Measurements from ENCODE around the gene TSHZ2. TPM values are rescaled to one million over a fixed set of nuclear protein-coding genes. Genes with fewer than 3 reads are reported as not detected.

TSHZ2 gene
- total and polyA plus RNA-seq, 5 donors from 2014 or later, result 1.00 to 41.7 (median 2.1) TPM

DNA sequence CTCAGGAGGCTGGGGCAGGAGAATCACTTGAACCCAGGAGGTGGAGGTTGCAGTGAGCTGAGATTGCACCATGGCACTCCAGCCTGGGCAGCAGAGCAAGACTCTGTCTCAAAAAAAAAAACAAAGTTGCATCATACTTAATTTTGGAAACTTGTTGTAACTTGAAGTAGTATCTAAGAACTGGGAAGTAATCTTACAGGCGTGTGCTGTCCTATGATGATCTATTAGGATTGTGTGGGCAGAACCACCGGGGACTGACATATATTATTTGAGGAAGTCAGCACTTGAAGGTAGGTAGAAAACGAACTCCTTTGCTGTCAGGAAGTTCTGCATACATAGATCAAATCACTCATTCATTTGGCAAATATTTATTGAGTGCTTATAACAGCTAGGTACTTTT lies 433.0 kb downstream of the TSHZ2 start:
- Histone ChIP-seq H3K36me3 (ENCODE audit: control insufficient read depth, insufficient read depth, low read length) (no peaks in the 10 kb centered on the region), H3K9me3 (ENCODE audit: control insufficient read depth in 2 of 2, low read length in 2 of 2) (no peaks in the 10 kb centered on the region), H3K4me1 (ENCODE audit: control insufficient read depth, insufficient read depth, low read length, poor library complexity, severe bottlenecking) (no peaks in the 10 kb centered on the region), H3K27me3 (ENCODE audit: control insufficient read depth, insufficient read depth, low read length) (no peaks in the 10 kb centered on the region), H3K27ac (ENCODE audit: insufficient read depth, low read length, poor library complexity, severe bottlenecking) (no peak overlapping the region), H3K4me3 (ENCODE audit: low read depth, low read length) (no peak overlapping the region)
- Mint-ChIP-seq H3K36me3 (no peaks in the 10 kb centered on the region), H3K9me3 (peaks cover 1 to 10% (median 4%) of the 10 kb centered on the region in 7 donors), H3K27me3 (peaks cover 13% of the 10 kb centered on the region), H3K4me1 (peaks cover 0 to 3% (median 2%) of the 10 kb centered on the region in 4 donors), H3K27ac (no peak overlapping the region), H3K4me3 (no peak overlapping the region)
- ATAC-seq (ENCODE audit: low read depth in 2 of 2) (no peak), DNase-seq (no peak)

DNA sequence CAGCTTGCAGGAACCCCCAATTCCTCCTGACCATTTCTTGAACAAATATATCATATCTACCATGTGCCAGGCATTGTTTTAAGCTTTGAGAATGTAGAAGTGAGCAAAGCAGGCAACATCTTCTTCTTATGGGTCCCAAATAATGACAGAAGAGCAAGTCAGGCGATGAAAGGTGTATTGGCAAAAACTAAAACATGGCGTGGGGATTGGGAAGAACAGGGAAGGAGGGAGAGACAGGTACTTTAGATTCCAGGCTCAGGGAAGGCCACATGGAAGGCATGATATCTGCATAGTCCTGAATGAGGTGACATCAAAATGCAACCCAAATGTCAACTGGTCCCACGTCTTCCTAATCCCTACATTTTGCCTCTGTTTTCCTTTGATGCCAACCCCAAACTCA lies 434.4 kb downstream of the TSHZ2 start:
- Mint-ChIP-seq H3K27me3 (peaks cover 9% of the 10 kb centered on the region), H3K9me3 (peaks cover 0 to 6% (median 4%) of the 10 kb centered on the region in 7 donors), H3K4me1 (peaks cover 0 to 3% (median 2%) of the 10 kb centered on the region in 4 donors), H3K27ac (no peak overlapping the region), H3K4me3 (no peak overlapping the region), H3K36me3 (no peaks in the 10 kb centered on the region)
- H3K27me3 ChIP-seq (ENCODE audit: control insufficient read depth, insufficient read depth, low read length), result no peaks in the 10 kb centered on the region
- DNase-seq (no peak), ATAC-seq (ENCODE audit: low read depth in 2 of 2) (no peak)
- H3K36me3 ChIP-seq (ENCODE audit: control insufficient read depth, insufficient read depth, low read length), result no peaks in the 10 kb centered on the region
- no peak overlapping the region for H3K4me3 ChIP-seq (ENCODE audit: low read depth, low read length)
- H3K4me1 ChIP-seq (ENCODE audit: control insufficient read depth, insufficient read depth, low read length, poor library complexity, severe bottlenecking), result no peaks in the 10 kb centered on the region
- H3K9me3 ChIP-seq (ENCODE audit: control insufficient read depth in 2 of 2, low read length in 2 of 2), result no peaks in the 10 kb centered on the region
- no peak overlapping the region for H3K27ac ChIP-seq (ENCODE audit: insufficient read depth, low read length, poor library complexity, severe bottlenecking)

DNA sequence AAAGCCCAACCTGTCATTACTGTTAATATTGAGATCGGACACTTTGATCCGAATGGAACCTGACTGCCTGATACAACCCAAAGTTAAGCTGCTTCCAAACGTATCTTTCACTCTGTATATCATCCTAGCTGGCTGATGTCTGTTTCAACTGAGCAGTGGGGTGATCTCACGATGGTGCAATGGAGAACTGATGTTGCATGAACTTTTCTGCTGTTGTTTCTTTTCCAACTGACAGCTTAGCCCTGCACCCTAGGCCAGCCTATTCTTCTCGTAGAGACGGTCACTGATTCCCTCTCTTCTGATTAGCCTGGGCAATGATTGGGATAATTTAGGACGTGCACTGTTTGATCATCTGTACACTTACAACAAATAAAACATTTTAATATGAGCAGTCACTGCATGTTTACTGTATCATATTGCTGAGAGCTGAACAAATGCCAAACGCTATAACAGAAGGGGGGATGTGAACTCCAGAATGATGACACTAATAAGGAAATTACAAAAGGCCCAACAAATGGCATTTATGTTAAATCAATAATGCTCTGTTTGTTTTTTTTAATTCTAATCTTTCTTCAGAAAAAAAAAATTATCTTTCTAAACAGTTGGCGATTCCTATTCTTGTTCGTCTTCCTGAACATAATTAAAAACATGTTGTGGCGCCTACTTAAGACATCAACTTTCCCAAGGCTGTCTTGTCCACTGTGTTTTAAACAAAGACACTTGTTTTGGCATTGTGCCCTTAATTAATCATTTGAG lies 436.7 kb downstream of the TSHZ2 start:
- Mint-ChIP-seq H3K9me3 (peaks cover 0 to 4% (median 0%) of the 10 kb centered on the region in 7 donors), H3K27ac (no peak overlapping the region), H3K4me1 (peaks cover 0 to 7% (median 4%) of the 10 kb centered on the region in 4 donors), H3K36me3 (no peaks in the 10 kb centered on the region), H3K4me3 (no peak overlapping the region), H3K27me3 (peaks cover 9% of the 10 kb centered on the region)
- Histone ChIP-seq H3K36me3 (ENCODE audit: control insufficient read depth, insufficient read depth, low read length) (no peaks in the 10 kb centered on the region), H3K4me1 (ENCODE audit: control insufficient read depth, insufficient read depth, low read length, poor library complexity, severe bottlenecking) (no peaks in the 10 kb centered on the region), H3K27me3 (ENCODE audit: control insufficient read depth, insufficient read depth, low read length) (no peaks in the 10 kb centered on the region), H3K9me3 (ENCODE audit: control insufficient read depth in 2 of 2, low read length in 2 of 2) (no peaks in the 10 kb centered on the region), H3K27ac (ENCODE audit: insufficient read depth, low read length, poor library complexity, severe bottlenecking) (no peak overlapping the region), H3K4me3 (ENCODE audit: low read depth, low read length) (no peak overlapping the region)
- ATAC-seq (ENCODE audit: low read depth in 2 of 2), result no peak
- no peak for DNase-seq

DNA sequence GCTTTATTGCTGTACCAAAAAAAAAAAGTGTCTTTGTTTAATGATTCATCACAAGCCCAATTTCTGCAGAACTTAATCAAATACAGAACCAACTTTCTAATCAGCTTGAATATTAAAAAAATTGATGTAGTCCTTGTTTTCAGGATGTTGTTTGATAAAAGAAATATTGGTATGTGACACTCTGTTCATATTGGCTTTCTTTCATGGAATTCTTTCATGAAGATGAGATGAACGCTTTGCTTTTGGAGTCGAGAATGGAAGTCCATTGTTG lies 437.2 kb downstream of the TSHZ2 start:
- DNase-seq, result no peak
- Mint-ChIP-seq H3K36me3 (no peaks in the 10 kb centered on the region), H3K27ac (no peak overlapping the region), H3K4me3 (no peak overlapping the region), H3K9me3 (peaks cover 0 to 4% (median 0%) of the 10 kb centered on the region in 7 donors), H3K4me1 (peaks cover 0 to 7% (median 4%) of the 10 kb centered on the region in 4 donors), H3K27me3 (peaks cover 9% of the 10 kb centered on the region)
- no peaks in the 10 kb centered on the region for H3K36me3 ChIP-seq (ENCODE audit: control insufficient read depth, insufficient read depth, low read length)
- no peak for ATAC-seq (ENCODE audit: low read depth in 2 of 2)
- H3K27me3 ChIP-seq (ENCODE audit: control insufficient read depth, insufficient read depth, low read length), result no peaks in the 10 kb centered on the region
- no peaks in the 10 kb centered on the region for H3K9me3 ChIP-seq (ENCODE audit: control insufficient read depth in 2 of 2, low read length in 2 of 2)
- H3K4me1 ChIP-seq (ENCODE audit: control insufficient read depth, insufficient read depth, low read length, poor library complexity, severe bottlenecking), result no peaks in the 10 kb centered on the region
- H3K27ac ChIP-seq (ENCODE audit: insufficient read depth, low read length, poor library complexity, severe bottlenecking), result no peak overlapping the region
- H3K4me3 ChIP-seq (ENCODE audit: low read depth, low read length), result no peak overlapping the region

DNA sequence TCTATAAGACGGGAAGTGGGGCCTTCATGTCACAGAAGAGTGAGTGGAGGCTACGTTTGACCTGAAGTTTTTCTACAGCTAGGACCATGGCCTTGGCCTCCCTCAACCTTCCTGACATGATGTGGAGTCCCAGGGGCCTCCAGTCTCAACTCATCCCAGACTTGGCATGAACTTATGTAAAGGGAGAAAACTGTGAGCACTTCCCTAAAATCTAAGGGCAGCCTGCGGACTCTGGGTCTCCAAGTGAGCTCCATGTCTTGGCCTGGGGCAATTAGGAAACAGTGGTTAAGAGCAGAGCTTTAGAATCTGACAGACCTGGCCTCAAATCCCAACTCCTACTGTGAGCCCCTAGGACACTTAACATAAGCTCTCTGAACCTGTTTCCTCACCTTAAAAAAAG lies 439.0 kb downstream of the TSHZ2 start:
- no peaks in the 10 kb centered on the region for H3K9me3 ChIP-seq (ENCODE audit: control insufficient read depth in 2 of 2, low read length in 2 of 2)
- Mint-ChIP-seq H3K4me1 (peaks cover 0 to 7% (median 4%) of the 10 kb centered on the region in 4 donors), H3K36me3 (no peaks in the 10 kb centered on the region), H3K27me3 (peaks cover 12% of the 10 kb centered on the region), H3K4me3 (no peak overlapping the region), H3K9me3 (peaks cover 0 to 4% (median 0%) of the 10 kb centered on the region in 7 donors), H3K27ac (no peak overlapping the region)
- no peak for DNase-seq
- no peaks in the 10 kb centered on the region for H3K36me3 ChIP-seq (ENCODE audit: control insufficient read depth, insufficient read depth, low read length)
- no peaks in the 10 kb centered on the region for H3K27me3 ChIP-seq (ENCODE audit: control insufficient read depth, insufficient read depth, low read length)
- H3K27ac ChIP-seq (ENCODE audit: insufficient read depth, low read length, poor library complexity, severe bottlenecking), result no peak overlapping the region
- no peaks in the 10 kb centered on the region for H3K4me1 ChIP-seq (ENCODE audit: control insufficient read depth, insufficient read depth, low read length, poor library complexity, severe bottlenecking)
- H3K4me3 ChIP-seq (ENCODE audit: low read depth, low read length), result no peak overlapping the region
- no peak for ATAC-seq (ENCODE audit: low read depth in 2 of 2)

DNA sequence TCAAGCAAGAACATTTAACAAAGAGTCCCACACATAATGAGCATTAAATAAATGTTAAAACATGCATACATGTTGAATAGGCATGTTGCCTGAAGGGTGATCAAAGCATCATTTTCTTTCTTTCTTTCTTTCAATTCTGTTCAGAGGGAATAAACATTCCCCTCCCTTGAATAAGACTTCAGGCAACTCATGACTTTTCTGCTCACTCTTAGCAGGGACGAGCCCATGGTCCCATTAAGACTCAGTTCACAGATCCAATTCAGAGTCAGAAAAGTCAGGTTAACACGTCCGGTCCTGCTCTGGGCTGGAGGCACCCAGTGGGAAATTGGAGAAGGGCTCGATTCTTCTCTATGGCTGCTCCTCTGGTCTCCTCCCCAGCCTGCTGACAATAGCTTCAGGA lies 439.7 kb downstream of the TSHZ2 start:
- Histone ChIP-seq H3K36me3 (ENCODE audit: control insufficient read depth, insufficient read depth, low read length) (no peaks in the 10 kb centered on the region), H3K4me1 (ENCODE audit: control insufficient read depth, insufficient read depth, low read length, poor library complexity, severe bottlenecking) (no peaks in the 10 kb centered on the region), H3K27me3 (ENCODE audit: control insufficient read depth, insufficient read depth, low read length) (no peaks in the 10 kb centered on the region), H3K27ac (ENCODE audit: insufficient read depth, low read length, poor library complexity, severe bottlenecking) (no peak overlapping the region), H3K9me3 (ENCODE audit: control insufficient read depth in 2 of 2, low read length in 2 of 2) (no peaks in the 10 kb centered on the region), H3K4me3 (ENCODE audit: low read depth, low read length) (no peak overlapping the region)
- Mint-ChIP-seq H3K9me3 (peaks cover 0 to 2% (median 0%) of the 10 kb centered on the region in 7 donors), H3K36me3 (no peaks in the 10 kb centered on the region), H3K4me3 (no peak overlapping the region), H3K27me3 (peaks cover 11% of the 10 kb centered on the region), H3K4me1 (peaks cover 0 to 7% (median 4%) of the 10 kb centered on the region in 4 donors), H3K27ac (no peak overlapping the region)
- DNase-seq (no peak), ATAC-seq (ENCODE audit: low read depth in 2 of 2) (no peak)

DNA sequence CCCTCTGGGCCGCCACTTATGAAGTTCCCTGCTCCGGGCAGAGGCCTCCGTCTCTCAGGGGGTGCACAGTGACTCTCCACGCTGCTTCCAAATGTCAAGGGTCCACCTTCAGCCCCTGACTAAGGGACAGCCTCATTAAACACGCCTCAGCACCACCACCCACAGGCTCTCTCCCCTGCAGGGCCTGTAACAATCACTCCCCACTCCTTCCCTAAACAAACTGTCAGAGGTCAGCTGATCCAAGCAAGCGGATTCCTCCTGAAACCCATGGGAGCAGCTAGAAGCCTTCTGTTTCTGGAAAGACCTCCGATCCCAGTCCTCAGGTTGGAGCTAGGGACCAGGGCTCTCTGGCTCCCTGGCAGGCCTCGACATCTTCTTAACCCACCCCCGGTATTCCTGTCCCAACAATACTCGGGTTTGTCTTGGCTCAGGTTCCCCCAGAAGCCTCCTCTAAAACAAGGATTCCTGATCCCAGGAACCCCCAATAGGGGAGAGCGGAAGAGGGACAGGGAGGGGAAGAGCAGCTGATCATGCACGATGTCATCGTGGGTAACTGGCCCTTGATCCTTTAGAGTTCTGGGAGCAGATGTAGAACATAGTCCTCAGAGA lies 440.5 kb downstream of the TSHZ2 start:
- ATAC-seq (ENCODE audit: low read depth in 2 of 2), result no peak
- H3K36me3 ChIP-seq (ENCODE audit: control insufficient read depth, insufficient read depth, low read length), result no peaks in the 10 kb centered on the region
- peaks cover 0 to 7% (median 4%) of the 10 kb centered on the region in 4 donors for H3K4me1 Mint-ChIP-seq
- DNase-seq, result no peak
- peak overlapping the region in 2 of 4 donors; percentile 9 to 22 for H3K4me3 Mint-ChIP-seq
- H3K27ac Mint-ChIP-seq, result peak overlapping the region in 1 of 3 donors; percentile 5
- no peaks in the 10 kb centered on the region for H3K27me3 ChIP-seq (ENCODE audit: control insufficient read depth, insufficient read depth, low read length)
- H3K9me3 Mint-ChIP-seq, result no peaks in the 10 kb centered on the region
- no peaks in the 10 kb centered on the region for H3K36me3 Mint-ChIP-seq
- peaks cover 4% of the 10 kb centered on the region for H3K27me3 Mint-ChIP-seq
- no peaks in the 10 kb centered on the region for H3K9me3 ChIP-seq (ENCODE audit: control insufficient read depth in 2 of 2, low read length in 2 of 2)
- H3K4me1 ChIP-seq (ENCODE audit: control insufficient read depth, insufficient read depth, low read length, poor library complexity, severe bottlenecking), result no peaks in the 10 kb centered on the region
- H3K27ac ChIP-seq (ENCODE audit: insufficient read depth, low read length, poor library complexity, severe bottlenecking), result no peak overlapping the region
- H3K4me3 ChIP-seq (ENCODE audit: low read depth, low read length), result no peak overlapping the region

DNA sequence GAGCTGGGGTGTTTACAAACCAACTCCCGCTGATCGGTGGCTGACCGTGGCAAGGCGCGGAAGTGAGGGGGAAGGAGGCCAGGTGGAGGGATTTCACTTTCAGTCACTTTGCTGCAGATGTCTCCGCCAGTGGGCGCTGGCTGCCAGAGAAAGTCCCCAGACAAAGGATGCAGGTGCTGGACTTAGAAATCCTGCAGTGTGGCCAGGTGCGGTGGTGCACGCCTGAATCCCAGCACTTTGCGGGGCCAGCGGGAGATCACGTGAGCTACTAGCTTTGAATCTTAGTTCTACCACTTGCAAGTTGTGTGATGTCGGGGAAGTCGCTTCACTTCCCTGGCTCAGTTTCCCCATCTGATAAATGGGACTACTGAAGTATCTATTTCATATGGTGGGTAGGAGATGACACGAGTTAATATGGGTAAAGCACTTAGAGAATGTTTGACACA lies 441.1 kb downstream of the TSHZ2 start:
- Mint-ChIP-seq H3K9me3 (no peaks in the 10 kb centered on the region), H3K27me3 (peaks cover 4% of the 10 kb centered on the region), H3K27ac (peak overlapping the region in 1 of 3 donors; percentile 5), H3K4me3 (peak overlapping the region in 2 of 4 donors; percentile 9 to 22), H3K36me3 (no peaks in the 10 kb centered on the region), H3K4me1 (peaks cover 0 to 7% (median 4%) of the 10 kb centered on the region in 4 donors)
- ATAC-seq (ENCODE audit: low read depth in 2 of 2) (peak in 1 of 2 donors; percentile 42), DNase-seq (peak; percentile 14 to 70 (median 37))
- Histone ChIP-seq H3K4me3 (ENCODE audit: low read depth, low read length) (no peak overlapping the region), H3K27ac (ENCODE audit: insufficient read depth, low read length, poor library complexity, severe bottlenecking) (no peak overlapping the region), H3K27me3 (ENCODE audit: control insufficient read depth, insufficient read depth, low read length) (no peaks in the 10 kb centered on the region), H3K9me3 (ENCODE audit: control insufficient read depth in 2 of 2, low read length in 2 of 2) (no peaks in the 10 kb centered on the region), H3K4me1 (ENCODE audit: control insufficient read depth, insufficient read depth, low read length, poor library complexity, severe bottlenecking) (no peaks in the 10 kb centered on the region), H3K36me3 (ENCODE audit: control insufficient read depth, insufficient read depth, low read length) (no peaks in the 10 kb centered on the region)
